HG03280 (cell line): Measurements from ENCODE around the gene MYT1.
A peak's percentile ranks its signal among the peaks of the same experiment; 100 is the strongest.

Experiments
- ATAC-seq: cut with Tn5 transposase; IDR thresholded peaks from one replicate; pipeline ENCODE4 v1.9.1; 2021; ENCODE audit warnings: mild to moderate bottlenecking, moderate library complexity; ENCODE audit not compliant: unreplicated experiment

Gene MYT1

GRCh38 chr20:64242797-64243475 lies 78.7 kb downstream of the MYT1 start:
- ATAC-seq: no peak

GRCh38 chr20:64244281-64244805 lies 80.1 kb downstream of the MYT1 start:
- no peak for ATAC-seq

DNA sequence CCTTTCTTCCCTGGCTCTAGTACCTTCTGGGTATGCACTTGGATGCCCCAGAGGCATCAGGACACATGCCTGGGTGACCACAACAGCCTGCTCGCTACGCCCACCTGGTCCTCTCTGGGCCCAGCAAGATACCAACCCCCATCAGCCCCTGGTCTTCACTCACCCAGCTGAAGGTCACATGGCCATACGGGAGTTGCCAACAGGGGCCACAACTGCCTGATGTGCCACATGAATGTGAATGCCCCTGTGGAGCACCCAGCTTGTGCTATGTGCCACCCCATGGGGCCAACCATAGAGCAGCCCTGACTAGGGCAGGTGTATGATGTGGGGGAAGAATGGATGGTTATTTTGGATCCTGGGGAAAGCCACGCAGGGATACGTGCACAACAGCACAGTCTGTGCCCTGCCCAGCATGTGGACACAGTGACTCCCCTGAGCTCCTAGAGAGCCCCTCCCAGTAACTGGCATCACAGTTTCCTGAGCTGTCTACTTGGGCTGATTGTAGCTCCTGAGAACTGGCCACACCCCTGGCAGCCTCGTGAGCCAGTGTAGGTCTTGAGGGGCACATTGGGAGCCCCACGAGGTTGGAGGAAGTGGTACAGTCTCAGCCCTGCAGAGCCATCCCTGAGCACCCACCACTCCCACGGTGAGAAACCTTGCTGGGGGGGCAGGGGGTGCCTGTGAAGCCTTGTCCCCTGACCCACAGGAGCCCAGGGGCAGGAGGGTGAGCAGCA lies 80.8 kb downstream of the MYT1 start:
- ATAC-seq: no peak

DNA sequence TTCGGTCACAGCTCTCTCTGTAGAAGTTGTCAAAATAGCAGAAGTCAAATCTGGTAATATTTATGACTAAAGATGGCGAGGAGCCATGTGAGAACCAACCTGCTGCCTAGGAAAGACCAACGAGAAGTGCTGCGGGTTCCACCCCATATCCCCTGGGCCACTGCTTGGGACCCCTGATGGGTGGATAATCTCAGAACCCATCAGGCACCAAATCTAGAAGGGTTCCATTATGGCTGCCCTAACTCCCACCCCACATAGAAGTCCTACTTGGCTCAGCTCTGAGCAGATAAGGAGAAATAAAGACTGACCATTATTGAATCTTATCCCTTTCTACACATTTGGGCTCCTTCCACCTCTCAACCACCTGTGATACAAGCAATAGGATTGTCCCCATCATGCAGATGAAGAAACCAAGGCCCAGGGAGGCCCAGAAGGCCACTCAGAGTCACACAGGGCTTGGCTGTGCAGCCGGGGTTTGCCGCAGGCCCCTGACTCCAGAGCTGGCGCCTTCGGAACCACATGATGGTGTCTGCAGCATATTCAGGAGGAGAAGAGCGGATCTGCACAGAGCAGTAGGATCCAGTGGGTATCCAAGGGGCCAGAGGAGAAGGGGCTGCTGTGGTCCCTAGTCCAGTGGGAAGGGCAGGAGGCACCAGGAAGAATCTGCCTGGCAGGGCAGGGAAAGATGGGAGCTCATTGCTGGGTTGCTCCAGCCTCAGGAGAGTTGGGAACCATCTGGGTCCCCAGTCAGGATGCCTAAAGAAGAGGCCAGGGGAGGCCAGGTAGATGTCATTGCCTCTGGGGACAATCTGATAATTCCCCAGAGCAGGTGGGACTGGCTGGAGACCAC lies 81.7 kb downstream of the MYT1 start:
- no peak for ATAC-seq

DNA sequence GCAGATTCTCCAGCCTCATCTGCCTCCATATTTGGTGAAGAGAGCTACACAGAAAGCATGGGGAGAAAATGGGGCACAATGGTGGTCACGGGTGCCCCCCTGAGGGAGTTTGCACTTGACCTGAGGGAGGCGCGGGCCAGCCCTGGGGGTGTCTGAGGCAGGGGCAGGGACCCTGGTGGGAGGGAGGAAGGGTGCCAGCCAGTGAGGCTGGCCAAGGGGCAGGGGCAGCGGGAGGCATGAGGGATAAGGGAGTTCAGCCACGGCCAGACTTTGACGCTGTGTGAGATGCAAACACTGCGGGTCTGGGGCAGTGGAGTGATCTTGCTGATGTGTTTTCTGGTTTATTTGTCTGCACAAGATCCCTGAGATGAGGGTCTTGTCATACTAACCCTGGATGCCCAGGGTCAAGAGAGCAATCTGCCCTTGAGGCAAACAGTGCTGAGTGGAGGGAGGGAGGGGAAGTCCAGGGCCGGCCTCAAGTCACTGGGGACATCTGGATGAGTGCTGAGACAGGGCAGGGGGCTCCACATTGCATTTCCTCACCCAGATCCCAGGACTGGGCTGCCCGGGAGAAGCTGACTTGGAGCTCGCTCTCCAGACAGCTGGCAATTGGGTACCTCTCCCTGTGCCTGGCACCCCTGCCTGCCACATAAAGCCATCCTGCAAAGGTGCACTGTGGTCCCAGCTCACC lies 82.5 kb downstream of the MYT1 start:
- no peak for ATAC-seq

DNA sequence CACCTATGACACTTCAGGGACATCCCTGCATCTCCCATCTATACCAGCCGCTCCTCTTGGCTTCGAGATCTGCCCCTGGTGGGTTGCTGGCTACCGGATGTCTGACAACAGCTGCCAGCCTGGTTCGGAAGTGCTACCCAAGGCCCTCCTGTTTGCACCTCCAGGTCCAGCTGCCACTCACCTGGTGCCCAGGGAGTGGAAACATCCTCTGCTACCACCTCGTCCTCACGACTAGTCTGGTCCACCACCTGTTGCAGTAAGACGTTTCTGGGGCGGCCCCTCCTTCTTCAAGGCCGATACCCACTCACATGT lies 83.0 kb downstream of the MYT1 start:
- no peak for ATAC-seq

DNA sequence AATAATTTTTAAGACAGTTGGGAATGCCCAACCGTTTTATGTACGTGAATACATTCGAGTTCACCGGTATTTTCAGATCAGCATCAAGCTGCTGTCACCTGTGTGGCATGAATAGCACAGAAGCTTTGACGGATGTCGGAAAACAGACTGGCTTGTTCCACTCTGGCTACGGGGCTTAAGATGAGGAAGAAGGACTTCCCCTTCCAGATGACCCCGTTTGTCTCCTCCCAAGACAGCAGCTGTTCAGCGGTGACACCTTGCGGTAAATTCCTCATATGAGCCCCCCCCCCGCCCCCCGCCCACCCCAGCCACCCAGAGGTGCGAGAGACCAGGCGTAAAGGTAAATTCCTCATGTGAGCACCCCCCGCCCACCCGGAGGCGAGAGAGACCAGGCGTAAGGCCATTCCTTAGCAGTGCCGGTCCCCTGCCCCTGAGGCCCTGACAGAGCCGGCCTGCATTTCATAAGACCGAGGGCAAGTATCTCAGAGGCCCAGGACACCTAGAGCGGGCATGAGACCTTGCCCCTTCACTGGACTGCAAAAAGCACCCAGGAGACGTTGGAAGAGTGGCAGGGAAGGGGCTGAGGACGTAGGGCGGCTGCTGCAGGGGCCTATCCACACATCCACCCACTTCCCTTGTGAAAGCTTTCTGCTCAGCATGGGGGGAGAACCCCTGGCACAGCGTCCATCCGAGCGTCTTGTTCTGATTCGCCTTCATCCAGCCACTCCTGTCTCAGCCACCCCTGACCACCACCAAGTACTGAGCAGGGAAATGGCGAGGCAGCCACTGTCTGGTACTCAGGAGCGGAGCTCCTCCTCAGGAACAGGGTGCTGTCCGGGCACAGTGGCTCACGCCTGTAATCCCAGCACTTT lies 84.0 kb downstream of the MYT1 start:
- no peak for ATAC-seq

- ATAC-seq: no peak
Observed at GRCh38 chr20:64250027-64250426, 85.8 kb downstream of the MYT1 start.

- ATAC-seq: no peak
Observed at GRCh38 chr20:64253000-64253383, 88.7 kb downstream of the MYT1 start.

DNA sequence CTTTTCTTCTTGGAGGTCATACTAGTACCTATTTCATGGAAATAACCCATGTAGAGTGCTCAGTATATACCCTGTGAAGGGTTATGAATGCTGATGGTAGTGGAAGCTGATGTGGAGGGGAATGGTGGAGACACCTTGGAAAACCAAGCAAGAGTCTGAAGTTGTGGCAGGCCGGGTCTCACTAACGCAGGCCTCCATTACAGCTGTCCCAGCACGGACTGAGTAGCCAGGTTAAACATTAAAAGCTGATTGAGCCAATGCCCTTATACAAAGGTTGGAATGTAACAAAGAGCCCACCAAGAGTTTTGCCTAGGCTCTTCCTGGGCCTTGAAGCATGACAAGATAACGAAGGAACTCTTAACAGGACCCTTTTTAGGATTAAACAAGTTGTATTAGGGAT lies 89.2 kb downstream of the MYT1 start:
- ATAC-seq: no peak

- ATAC-seq: no peak
Observed at GRCh38 chr20:64254156-64254555, 89.9 kb downstream of the MYT1 start.

- no peak for ATAC-seq
Observed at GRCh38 chr20:64254571-64255360, 90.5 kb downstream of the MYT1 start.

GRCh38 chr20:64255361-64256281 lies 91.4 kb downstream of the MYT1 start, which contains the start of gene PCMTD2:
PCMTD2 (plus strand) TSS chr20:64255748; CDS start chr20:64259966, 4,218 bp downstream.
- ATAC-seq: peak; percentile 83

DNA sequence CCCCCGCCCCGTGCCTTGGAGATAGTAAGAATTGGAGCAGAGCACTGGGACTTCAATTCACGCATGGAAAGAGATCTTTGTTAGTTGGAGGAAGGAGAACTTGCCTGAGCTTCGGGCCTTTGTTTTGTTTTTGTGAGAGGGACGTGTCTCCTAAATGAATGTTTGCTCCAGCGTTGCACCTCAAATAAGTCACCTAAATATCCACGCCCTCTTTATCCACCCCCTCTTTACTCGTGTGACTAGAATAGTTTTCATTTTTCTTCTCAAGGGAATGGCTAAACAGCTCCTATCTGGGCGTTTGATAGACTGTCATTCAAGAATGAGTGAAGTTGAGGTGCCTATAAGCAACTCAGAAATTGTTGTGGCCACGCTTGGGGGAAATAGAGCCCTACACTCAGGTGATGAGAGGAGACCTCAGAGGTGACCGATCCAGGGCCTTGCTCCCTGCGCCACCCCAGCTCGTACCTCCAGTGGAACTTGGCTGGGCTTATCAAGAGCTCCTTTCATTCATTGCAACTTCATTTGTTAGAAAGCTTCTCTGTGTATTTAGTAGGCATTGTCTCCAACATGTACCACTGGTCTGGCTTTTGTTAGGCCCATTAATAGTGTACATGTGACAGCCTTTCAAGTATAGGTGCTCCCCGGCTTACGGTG lies 92.2 kb downstream of the MYT1 start:
- no peak for ATAC-seq

GRCh38 chr20:64257107-64257757 lies 93.0 kb downstream of the MYT1 start:
- ATAC-seq: no peak

DNA sequence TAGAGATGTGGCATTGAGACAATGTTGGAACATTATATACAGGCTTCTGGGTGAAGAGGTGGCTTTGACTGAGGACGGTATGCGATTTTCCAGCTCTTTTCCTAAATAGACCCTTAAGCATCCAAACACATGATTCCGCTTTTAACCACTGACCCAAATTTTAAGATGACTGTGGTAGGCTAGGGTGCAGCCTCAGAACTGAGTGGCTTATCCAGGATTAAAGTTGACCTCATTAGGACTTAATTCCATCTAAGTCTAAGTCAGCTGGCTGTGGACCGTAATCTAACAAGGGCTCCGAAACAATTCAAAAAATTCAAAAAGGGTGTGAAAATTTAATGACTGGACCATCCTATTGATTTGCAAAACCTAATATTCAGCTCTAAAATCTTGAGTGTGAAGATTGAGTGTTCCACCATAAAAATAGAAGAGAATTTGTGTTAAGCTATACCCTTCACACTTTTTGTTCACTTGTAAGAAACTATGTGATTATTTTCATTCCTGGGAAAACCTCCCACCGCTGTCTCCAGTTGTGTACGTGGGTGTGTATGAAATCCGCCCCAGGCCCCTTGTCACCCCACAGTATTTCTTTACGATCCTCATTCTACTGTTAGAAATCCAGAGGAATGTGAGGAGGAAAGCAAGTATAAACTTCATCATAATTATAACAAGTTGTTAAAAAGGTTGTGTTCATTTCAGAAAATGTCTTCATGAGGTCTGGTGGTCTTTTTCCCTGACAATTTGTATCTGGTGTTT lies 94.0 kb downstream of the MYT1 start:
- ATAC-seq: no peak
